Measurements from ENCODE around the gene MRGPRF. TPM values are rescaled to one million over a fixed set of nuclear protein-coding genes. Genes with fewer than 3 reads are reported as not detected.

Gene MRGPRF
- total RNA-seq, 3 donors from 2014 or later = 0.10 to 0.18 TPM; not detected in 1

GRCh38 chr11:69017951-69018350 lies 4.9 kb upstream of the MRGPRF start:
- Mint-ChIP-seq H3K27me3 (ENCODE audit: low read depth) (peaks cover 17% of the 10 kb centered on the region), H3K4me3 (no peak overlapping the region), H3K9me3 (no peaks in the 10 kb centered on the region), H3K4me1 (ENCODE audit: low read depth) (no peaks in the 10 kb centered on the region), H3K36me3 (ENCODE audit: insufficient read depth) (no peaks in the 10 kb centered on the region)
- ATAC-seq (no peak), DNase-seq (no peak)

- ATAC-seq (no peak), DNase-seq (no peak)
- Mint-ChIP-seq H3K27me3 (ENCODE audit: low read depth) (peaks cover 34% of the 10 kb centered on the region), H3K4me1 (ENCODE audit: low read depth) (no peaks in the 10 kb centered on the region), H3K36me3 (ENCODE audit: insufficient read depth) (no peaks in the 10 kb centered on the region), H3K9me3 (no peaks in the 10 kb centered on the region), H3K4me3 (no peak overlapping the region)
Observed at GRCh38 chr11:69014898-69015549, 2.0 kb upstream of the MRGPRF start.

- no peaks in the 10 kb centered on the region for H3K4me1 Mint-ChIP-seq (ENCODE audit: low read depth)
- ATAC-seq (no peak), DNase-seq (no peak)
- H3K36me3 Mint-ChIP-seq (ENCODE audit: insufficient read depth) = no peaks in the 10 kb centered on the region
- no peaks in the 10 kb centered on the region for H3K9me3 Mint-ChIP-seq
- no peak overlapping the region for H3K4me3 Mint-ChIP-seq
- peaks cover 37% of the 10 kb centered on the region for H3K27me3 Mint-ChIP-seq (ENCODE audit: low read depth)
Observed at GRCh38 chr11:69014084-69014851, 1.2 kb upstream of the MRGPRF start.

- peaks cover 41% of the 10 kb centered on the region for H3K27me3 Mint-ChIP-seq (ENCODE audit: low read depth)
- H3K9me3 Mint-ChIP-seq = no peaks in the 10 kb centered on the region
- no peak overlapping the region for H3K4me3 Mint-ChIP-seq
- H3K36me3 Mint-ChIP-seq (ENCODE audit: insufficient read depth) = no peaks in the 10 kb centered on the region
- DNase-seq (no peak), ATAC-seq (no peak)
- H3K4me1 Mint-ChIP-seq (ENCODE audit: low read depth) = no peaks in the 10 kb centered on the region
Observed at GRCh38 chr11:69012092-69013008, 696 bp downstream of the MRGPRF start.

GRCh38 chr11:69011624-69012091 lies 1.4 kb downstream of the MRGPRF start:
- DNase-seq (no peak), ATAC-seq (no peak)
- Mint-ChIP-seq H3K4me1 (ENCODE audit: low read depth) (no peaks in the 10 kb centered on the region), H3K36me3 (ENCODE audit: insufficient read depth) (no peaks in the 10 kb centered on the region), H3K9me3 (no peaks in the 10 kb centered on the region), H3K4me3 (no peak overlapping the region), H3K27me3 (ENCODE audit: low read depth) (peaks cover 41% of the 10 kb centered on the region)

- Mint-ChIP-seq H3K4me1 (ENCODE audit: low read depth) (no peaks in the 10 kb centered on the region), H3K9me3 (no peaks in the 10 kb centered on the region), H3K4me3 (no peak overlapping the region)
Observed at GRCh38 chr11:69010964-69011623, 2.0 kb downstream of the MRGPRF start.

GRCh38 chr11:69010361-69010891 lies 2.6 kb downstream of the MRGPRF start:
- Mint-ChIP-seq H3K9me3 (no peaks in the 10 kb centered on the region), H3K36me3 (ENCODE audit: insufficient read depth) (no peaks in the 10 kb centered on the region), H3K4me3 (no peak overlapping the region), H3K27me3 (ENCODE audit: low read depth) (peaks cover 45% of the 10 kb centered on the region), H3K4me1 (ENCODE audit: low read depth) (no peaks in the 10 kb centered on the region)
- no peak for ATAC-seq
- DNase-seq = no peak

More at GRCh38 chr11:69010964-69011623, 2.0 kb downstream of the MRGPRF start:
- no peaks in the 10 kb centered on the region for H3K36me3 Mint-ChIP-seq (ENCODE audit: insufficient read depth)
- H3K27me3 Mint-ChIP-seq (ENCODE audit: low read depth) = peaks cover 41% of the 10 kb centered on the region
- no peak for DNase-seq
- peak; percentile 84 to 85 for ATAC-seq

GRCh38 chr11:69009441-69010211 lies 3.4 kb downstream of the MRGPRF start:
- DNase-seq (no peak), ATAC-seq (no peak)
- no peak overlapping the region for H3K4me3 Mint-ChIP-seq
- H3K36me3 Mint-ChIP-seq (ENCODE audit: insufficient read depth) = no peaks in the 10 kb centered on the region
- H3K9me3 Mint-ChIP-seq = no peaks in the 10 kb centered on the region
- no peaks in the 10 kb centered on the region for H3K4me1 Mint-ChIP-seq (ENCODE audit: low read depth)
- H3K27me3 Mint-ChIP-seq (ENCODE audit: low read depth) = peaks cover 43% of the 10 kb centered on the region

- no peak for ATAC-seq
- DNase-seq = no peak
Observed at GRCh38 chr11:69008737-69009440, 4.2 kb downstream of the MRGPRF start.

GRCh38 chr11:69007975-69008381 lies 5.1 kb downstream of the MRGPRF start:
- Mint-ChIP-seq H3K9me3 (no peaks in the 10 kb centered on the region), H3K4me3 (no peak overlapping the region), H3K27me3 (ENCODE audit: low read depth) (peaks cover 40% of the 10 kb centered on the region), H3K4me1 (ENCODE audit: low read depth) (no peaks in the 10 kb centered on the region), H3K36me3 (ENCODE audit: insufficient read depth) (no peaks in the 10 kb centered on the region)
- DNase-seq (no peak), ATAC-seq (no peak)

More at GRCh38 chr11:69008737-69009440, 4.2 kb downstream of the MRGPRF start:
- Mint-ChIP-seq H3K4me3 (no peak overlapping the region), H3K9me3 (no peaks in the 10 kb centered on the region), H3K27me3 (ENCODE audit: low read depth) (peaks cover 42% of the 10 kb centered on the region), H3K4me1 (ENCODE audit: low read depth) (no peaks in the 10 kb centered on the region), H3K36me3 (ENCODE audit: insufficient read depth) (no peaks in the 10 kb centered on the region)

- ATAC-seq (no peak), DNase-seq (no peak)
- no peaks in the 10 kb centered on the region for H3K36me3 Mint-ChIP-seq (ENCODE audit: insufficient read depth)
- H3K9me3 Mint-ChIP-seq = no peaks in the 10 kb centered on the region
- H3K4me1 Mint-ChIP-seq (ENCODE audit: low read depth) = no peaks in the 10 kb centered on the region
- peaks cover 30% of the 10 kb centered on the region for H3K27me3 Mint-ChIP-seq (ENCODE audit: low read depth)
- H3K4me3 Mint-ChIP-seq = no peak overlapping the region
Observed at GRCh38 chr11:69006816-69007215, 6.2 kb downstream of the MRGPRF start.

GRCh38 chr11:69005631-69006368 lies 7.2 kb downstream of the MRGPRF start:
- peaks cover 24% of the 10 kb centered on the region for H3K27me3 Mint-ChIP-seq (ENCODE audit: low read depth)
- DNase-seq (no peak), ATAC-seq (no peak)
- no peak overlapping the region for H3K4me3 Mint-ChIP-seq
- H3K9me3 Mint-ChIP-seq = no peaks in the 10 kb centered on the region
- no peaks in the 10 kb centered on the region for H3K4me1 Mint-ChIP-seq (ENCODE audit: low read depth)
- H3K36me3 Mint-ChIP-seq (ENCODE audit: insufficient read depth) = no peaks in the 10 kb centered on the region

Measured in activated T-cell treated with anti-CD3 and anti-CD28 coated beads, Interleukin-2, amount 50 U/mL, for 4 hours (primary cell).